Activated CD4-positive, alpha-beta memory T cell treated with anti-CD3 and anti-CD28 coated beads for 36 hours (primary cell): ENCODE results near the gene UBE2E1. TPM values are rescaled to one million over a fixed set of nuclear protein-coding genes. Genes with fewer than 3 reads are reported as not detected.
"Not testable (repeated sequence)": the region's sequence is repeated elsewhere in the genome, so short reads cannot be mapped to it uniquely, and the experiment has no call there.

Source experiments
- CTCF ChIA-PET: fragments of 350-600 bp; sonication (Branson Sonifier 250); formaldehyde crosslinking; loops from one replicate; lab custom pipeline; 2021; ENCODE audit warnings: antibody characterized with exemption, inconsistent platforms; lab: Charles Lee
- POLR2A ChIA-PET: fragments of 350-600 bp; sonication (Branson Sonifier 250); formaldehyde crosslinking; loops from one replicate; lab custom pipeline; 2021; ENCODE audit warnings: antibody characterized with exemption; lab: Charles Lee
- DNase-seq: peaks from one replicate; pipeline ENCODE4 v3.0.0-alpha.2; 2020
- H3K27ac Mint-ChIP-seq: one replicate; pipeline ENCODE4 v1.8.0; 2021; ENCODE audit warnings: mixed read lengths
- H3K27me3 Mint-ChIP-seq: one replicate; pipeline ENCODE4 v1.8.0; 2021; ENCODE audit warnings: mixed read lengths
- H3K36me3 Mint-ChIP-seq: one replicate; pipeline ENCODE4 v1.8.0; 2021; ENCODE audit warnings: mixed read lengths
- H3K4me1 Mint-ChIP-seq: one replicate; pipeline ENCODE4 v1.8.0; 2021; ENCODE audit warnings: low read depth, mixed read lengths
- H3K4me3 Mint-ChIP-seq: one replicate; pipeline ENCODE4 v1.8.0; 2021; ENCODE audit warnings: mild to moderate bottlenecking, mixed read lengths
- H3K9me3 Mint-ChIP-seq: one replicate; pipeline ENCODE4 v1.8.0; 2021; ENCODE audit warnings: mixed read lengths
- intact Hi-C: fragments of 100-400 bp; cut with micrococcal nuclease; formaldehyde crosslinking; loops from one replicate; pipeline ENCODE4 v1.15.1; 2023
- total RNA-seq, 2 experiments: library from RNA; stranded (reverse); gene quantifications; one replicate each; pipeline ENCODE4 v1.2.3, GENCODE V29; 2021

Gene UBE2E1
- total RNA-seq, 2 experiments from 2014 or later: 82.8 to 84.8 TPM

DNA sequence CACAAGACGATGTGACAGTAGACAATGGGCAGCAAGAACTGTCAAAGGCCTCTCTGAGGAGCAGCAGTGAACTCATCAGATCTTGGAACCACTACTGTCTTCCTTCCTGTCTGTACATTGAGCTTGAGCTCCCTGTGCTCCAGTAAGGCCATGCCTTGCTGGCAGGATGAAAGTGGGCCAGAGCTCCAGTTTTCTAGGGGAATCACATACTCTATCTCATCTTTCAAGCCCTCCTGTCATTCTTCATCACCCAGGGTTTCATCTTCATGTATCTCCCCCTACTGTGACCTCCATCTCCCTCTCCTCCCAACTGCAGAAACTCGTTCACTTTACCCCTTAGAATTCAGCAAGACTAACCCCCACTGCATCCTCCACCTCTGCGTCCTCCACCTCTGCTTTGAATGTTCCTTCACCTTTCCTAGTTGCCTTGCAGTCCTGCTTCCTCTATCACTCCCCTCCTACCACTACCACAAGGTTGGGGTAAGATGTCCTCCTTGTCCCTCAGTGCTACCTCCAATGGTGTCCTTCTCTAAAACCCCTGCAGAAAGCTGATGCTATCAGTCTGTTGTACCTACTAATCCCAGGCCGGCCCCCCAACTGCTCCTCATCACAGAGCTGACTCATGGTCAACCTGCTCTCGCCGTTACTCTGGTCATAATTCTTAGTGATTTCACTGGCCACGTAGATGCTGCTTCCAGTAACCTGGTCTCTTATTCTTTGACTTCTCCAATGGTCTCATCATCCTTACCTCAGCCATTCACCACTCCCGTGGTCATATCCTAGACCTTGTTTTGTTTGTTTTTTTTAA lies 88.7 kb downstream of the UBE2E1 start:
- ChIA-PET POLR2A (interaction anchor here (0.6 kb wide), 1 partner anchor 41 kb away, joined by 6 read pairs; no protein-coding TSS in a partner anchor), CTCF (interaction anchor here (0.6 kb wide), 1 partner anchor 238 kb away, joined by 3 read pairs; no protein-coding TSS in a partner anchor)
- H3K4me1 Mint-ChIP-seq: no peaks in the 10 kb centered on the region
- H3K9me3 Mint-ChIP-seq: no peaks in the 10 kb centered on the region
- no peaks in the 10 kb centered on the region for H3K27me3 Mint-ChIP-seq
- H3K36me3 Mint-ChIP-seq: peaks cover 12% of the 10 kb centered on the region
- H3K27ac Mint-ChIP-seq: no peak overlapping the region
- no peak for DNase-seq
- H3K4me3 Mint-ChIP-seq: no peak overlapping the region
- intact Hi-C loops: no loop called here

DNA sequence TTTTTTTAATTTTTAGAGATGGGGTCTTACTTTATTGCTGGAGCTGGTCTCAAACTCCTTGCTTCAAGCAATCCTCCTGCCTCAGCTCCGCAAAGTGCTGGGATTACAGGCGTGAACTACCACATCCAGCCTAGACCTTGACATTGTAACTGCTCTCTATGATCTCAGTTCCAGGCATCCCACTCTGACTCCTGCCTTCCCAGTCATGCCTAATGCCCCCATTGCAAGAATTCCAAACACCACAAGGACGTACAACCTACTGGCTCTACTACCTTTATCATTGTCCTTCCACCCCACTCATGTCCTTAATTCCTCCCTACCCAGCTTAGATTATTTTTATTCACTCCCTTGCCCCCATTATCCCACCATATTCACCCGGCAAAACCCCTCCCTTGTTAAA lies 89.4 kb downstream of the UBE2E1 start:
- H3K27ac Mint-ChIP-seq: no peak overlapping the region
- no peaks in the 10 kb centered on the region for H3K27me3 Mint-ChIP-seq
- no peak overlapping the region for H3K4me3 Mint-ChIP-seq
- H3K4me1 Mint-ChIP-seq: no peaks in the 10 kb centered on the region
- DNase-seq: no peak
- CTCF ChIA-PET: interaction anchor here (0.6 kb wide), 1 partner anchor 239 kb away, joined by 3 read pairs; no protein-coding TSS in a partner anchor
- no peaks in the 10 kb centered on the region for H3K9me3 Mint-ChIP-seq
- H3K36me3 Mint-ChIP-seq: peaks cover 12% of the 10 kb centered on the region
- POLR2A ChIA-PET: no interaction called here
- intact Hi-C loops: no loop called here

DNA sequence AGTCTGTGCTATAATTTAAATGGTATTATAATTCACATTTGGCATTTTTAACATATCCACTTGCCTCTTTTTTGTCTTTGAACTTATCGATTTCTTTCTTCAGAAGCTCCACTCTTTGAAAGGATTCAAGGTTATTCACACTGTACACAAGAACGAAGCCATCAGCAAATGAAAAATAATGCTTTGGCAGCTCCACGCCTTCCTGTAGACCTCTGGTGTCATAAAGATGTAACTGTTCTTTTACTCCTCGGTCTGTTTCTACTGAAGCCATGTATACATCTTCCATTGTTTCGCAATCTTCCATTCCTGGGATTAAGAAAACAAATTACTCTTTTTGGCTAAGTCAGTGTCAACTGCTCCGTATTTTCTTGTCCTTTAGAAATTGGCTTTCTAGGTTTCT lies 95.0 kb downstream of the UBE2E1 start:
- Mint-ChIP-seq H3K27me3 (no peaks in the 10 kb centered on the region), H3K36me3 (peaks cover 22% of the 10 kb centered on the region), H3K4me3 (no peak overlapping the region), H3K9me3 (no peaks in the 10 kb centered on the region), H3K4me1 (no peaks in the 10 kb centered on the region), H3K27ac (no peak overlapping the region)
- CTCF ChIA-PET: no interaction called here
- POLR2A ChIA-PET: no interaction called here
- intact Hi-C loops: no loop called here
- no peak for DNase-seq

DNA sequence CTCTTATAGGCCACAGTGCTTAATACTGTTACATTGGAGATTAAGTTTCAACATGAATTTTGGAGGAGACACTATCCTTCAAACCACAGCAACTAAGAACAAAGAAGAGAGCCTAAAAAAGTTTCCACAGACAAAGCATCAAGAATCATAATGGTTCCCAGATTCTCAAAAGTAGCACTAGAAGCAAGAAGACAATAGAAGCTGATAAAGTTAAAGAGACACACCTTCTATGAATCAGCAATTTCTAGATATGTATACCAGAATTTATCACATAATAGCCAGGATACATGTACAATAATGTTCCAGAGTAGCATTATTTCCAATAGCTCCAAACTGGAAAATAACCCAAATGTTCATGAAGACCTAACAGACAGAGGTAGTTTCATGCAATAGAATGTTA lies 98.8 kb downstream of the UBE2E1 start:
- H3K27me3 Mint-ChIP-seq: no peaks in the 10 kb centered on the region
- no peak overlapping the region for H3K27ac Mint-ChIP-seq

DNA sequence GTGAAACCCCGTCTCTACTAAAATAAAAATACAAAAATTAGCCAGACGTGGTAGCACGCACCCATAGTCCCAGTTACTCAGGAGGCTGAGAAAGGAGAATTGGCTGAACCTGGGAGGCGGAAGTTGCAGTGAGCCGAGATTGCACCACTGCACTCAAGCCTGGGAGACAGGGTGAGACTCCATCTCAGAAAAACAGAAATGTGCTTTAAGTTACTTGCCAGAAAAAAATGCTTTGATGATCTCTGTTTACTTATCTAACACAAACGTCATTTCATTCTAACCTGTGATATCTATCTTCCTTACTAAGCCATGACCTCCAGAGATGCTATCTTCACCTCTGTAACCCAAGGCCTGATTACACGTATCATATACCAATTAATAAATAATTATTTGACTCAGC lies 103.6 kb downstream of the UBE2E1 start:
- no peaks in the 10 kb centered on the region for H3K27me3 Mint-ChIP-seq
- intact Hi-C loops: no loop called here
- no peak overlapping the region for H3K4me3 Mint-ChIP-seq
- ChIA-PET POLR2A (no interaction called here), CTCF (interaction anchor here (1.0 kb wide), 1 partner anchor 21 kb away, joined by 4 read pairs; no protein-coding TSS in a partner anchor)
- H3K9me3 Mint-ChIP-seq: no peaks in the 10 kb centered on the region
- H3K4me1 Mint-ChIP-seq: peaks cover 6% of the 10 kb centered on the region
- H3K27ac Mint-ChIP-seq: no peak overlapping the region
- no peak for DNase-seq
- H3K36me3 Mint-ChIP-seq: peaks cover 4% of the 10 kb centered on the region

More for the DNA sequence above, 98.8 kb downstream of the UBE2E1 start:
- Mint-ChIP-seq H3K9me3 (no peaks in the 10 kb centered on the region), H3K4me1 (no peaks in the 10 kb centered on the region), H3K4me3 (no peak overlapping the region), H3K36me3 (peaks cover 12% of the 10 kb centered on the region)
- intact Hi-C loops: no loop called here
- POLR2A ChIA-PET: no interaction called here
- no peak for DNase-seq
- CTCF ChIA-PET: no interaction called here

DNA sequence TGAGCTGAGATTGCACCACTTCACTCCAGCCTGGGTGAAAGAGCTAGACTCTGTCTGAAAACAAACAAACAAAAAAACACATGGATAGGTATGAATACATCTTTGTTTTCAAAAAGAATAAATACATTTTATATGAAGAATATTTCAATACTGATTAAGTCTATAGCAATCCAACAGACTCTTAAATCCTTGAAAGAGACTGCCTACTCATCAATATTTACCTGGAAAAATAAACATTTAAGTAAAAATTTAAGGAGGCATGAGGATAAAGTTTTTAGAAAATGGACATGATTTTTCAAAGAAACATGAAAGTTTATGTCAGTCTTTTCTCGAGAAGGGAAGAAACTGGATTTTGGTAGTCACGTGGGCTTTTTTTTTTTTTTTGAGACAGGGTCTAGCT lies 105.6 kb downstream of the UBE2E1 start:
- POLR2A ChIA-PET: no interaction called here

DNA sequence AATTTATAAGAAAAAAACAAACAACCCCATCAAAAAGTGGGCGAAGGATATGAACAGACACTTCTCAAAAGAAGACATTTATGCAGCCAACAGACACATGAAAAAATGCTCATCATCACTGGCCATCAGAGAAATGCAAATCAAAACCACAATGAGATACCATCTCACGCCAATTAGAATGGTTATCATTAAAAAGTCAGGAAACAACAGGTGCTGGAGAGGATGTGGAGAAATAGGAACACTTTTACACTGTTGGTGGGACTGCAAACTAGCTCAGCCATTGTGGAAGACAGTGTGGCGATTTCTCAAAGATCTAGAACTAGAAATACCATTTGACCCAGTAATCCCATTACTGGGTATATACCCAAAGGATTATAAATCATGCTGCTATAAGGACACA lies 106.6 kb downstream of the UBE2E1 start:
- H3K27ac Mint-ChIP-seq, H3K9me3 Mint-ChIP-seq, H3K4me3 Mint-ChIP-seq, CTCF ChIA-PET, H3K36me3 Mint-ChIP-seq, H3K27me3 Mint-ChIP-seq, POLR2A ChIA-PET, intact Hi-C loops, DNase-seq: not testable (repeated sequence)
- peaks cover 26% of the 10 kb centered on the region for H3K4me1 Mint-ChIP-seq

More for the DNA sequence above, 105.6 kb downstream of the UBE2E1 start:
- Mint-ChIP-seq H3K27ac (no peak overlapping the region), H3K9me3 (no peaks in the 10 kb centered on the region), H3K4me1 (peaks cover 25% of the 10 kb centered on the region), H3K4me3 (no peak overlapping the region), H3K27me3 (peaks cover 4% of the 10 kb centered on the region), H3K36me3 (peaks cover 3% of the 10 kb centered on the region)
- CTCF ChIA-PET: no interaction called here
- intact Hi-C loops: no loop called here
- no peak for DNase-seq

DNA sequence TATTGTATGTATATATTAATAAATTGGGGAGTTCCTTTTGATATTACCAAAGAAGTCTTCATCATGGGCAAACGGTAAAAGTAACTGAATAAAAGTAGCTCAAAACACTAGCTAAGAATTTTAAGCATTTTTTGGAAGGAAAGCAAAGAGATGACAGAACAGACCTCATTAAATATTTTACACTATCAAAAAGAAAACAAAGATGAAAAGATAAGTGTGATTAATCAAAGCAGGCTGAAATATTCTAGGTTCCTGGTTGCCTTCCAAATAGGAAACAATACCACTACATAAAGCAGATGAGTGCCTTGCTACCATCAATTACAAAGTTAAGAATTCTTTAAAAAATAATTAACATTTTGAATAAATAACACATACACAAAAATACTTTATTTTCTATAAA lies 107.4 kb downstream of the UBE2E1 start:
- POLR2A ChIA-PET: no interaction called here
- intact Hi-C loops: no loop called here
- no peak overlapping the region for H3K27ac Mint-ChIP-seq
- peaks cover 6% of the 10 kb centered on the region for H3K27me3 Mint-ChIP-seq
- H3K36me3 Mint-ChIP-seq: peaks cover 17% of the 10 kb centered on the region
- CTCF ChIA-PET: no interaction called here
- DNase-seq: no peak
- no peak overlapping the region for H3K4me3 Mint-ChIP-seq
- H3K9me3 Mint-ChIP-seq: no peaks in the 10 kb centered on the region
- peaks cover 28% of the 10 kb centered on the region for H3K4me1 Mint-ChIP-seq

DNA sequence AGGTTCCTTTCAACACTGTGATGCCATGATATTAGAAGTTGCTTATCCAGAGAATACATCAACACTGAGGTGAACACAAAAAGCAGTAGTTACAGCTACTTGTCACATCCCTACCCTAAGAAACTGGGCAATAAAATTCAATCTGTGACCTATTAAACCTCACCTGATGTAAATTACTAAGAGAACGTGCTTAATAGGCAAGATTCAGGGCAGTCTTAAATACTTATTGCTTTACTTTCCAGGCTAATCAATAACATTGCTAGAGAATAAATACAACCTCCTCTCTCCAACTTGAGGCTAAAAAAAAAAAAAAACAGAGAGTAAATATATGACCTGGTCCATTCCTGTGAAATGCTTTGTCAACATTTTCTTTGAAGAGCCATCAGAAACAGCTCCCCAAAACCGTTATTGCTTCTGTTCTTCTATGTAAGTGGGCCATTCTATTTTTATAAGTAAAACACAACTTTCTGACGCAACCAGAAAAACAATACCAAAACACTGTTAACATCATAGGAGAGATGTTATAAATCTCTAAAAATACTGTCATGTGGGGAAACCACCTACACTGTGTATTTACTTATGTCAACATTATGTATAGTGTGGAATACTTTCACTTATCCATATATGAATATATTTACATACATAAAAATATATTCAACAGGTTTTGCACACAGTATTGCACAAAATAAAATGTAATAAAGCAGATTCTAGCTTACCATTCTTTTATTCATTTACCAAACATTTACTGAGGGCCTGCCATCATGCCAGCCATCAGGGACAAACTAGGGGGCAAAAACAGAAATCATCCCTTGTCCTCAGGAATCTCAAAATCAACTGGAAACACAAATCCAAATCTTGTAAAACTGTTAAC lies 108.4 kb downstream of the UBE2E1 start:
- Mint-ChIP-seq H3K4me3 (no peak overlapping the region), H3K9me3 (no peaks in the 10 kb centered on the region), H3K36me3 (peaks cover 26% of the 10 kb centered on the region), H3K27me3 (peaks cover 6% of the 10 kb centered on the region), H3K4me1 (peaks cover 36% of the 10 kb centered on the region), H3K27ac (no peak overlapping the region)
- no peak for DNase-seq
- ChIA-PET POLR2A (interaction anchor here (0.6 to 0.7 kb wide), 2 partner anchors 11 to 60 kb away, joined by 3 read pairs; no protein-coding TSS in a partner anchor), CTCF (interaction anchor here (1.0 kb wide), 1 partner anchor 80 kb away, joined by 3 read pairs; no protein-coding TSS in a partner anchor)
- intact Hi-C loops: no loop called here

DNA sequence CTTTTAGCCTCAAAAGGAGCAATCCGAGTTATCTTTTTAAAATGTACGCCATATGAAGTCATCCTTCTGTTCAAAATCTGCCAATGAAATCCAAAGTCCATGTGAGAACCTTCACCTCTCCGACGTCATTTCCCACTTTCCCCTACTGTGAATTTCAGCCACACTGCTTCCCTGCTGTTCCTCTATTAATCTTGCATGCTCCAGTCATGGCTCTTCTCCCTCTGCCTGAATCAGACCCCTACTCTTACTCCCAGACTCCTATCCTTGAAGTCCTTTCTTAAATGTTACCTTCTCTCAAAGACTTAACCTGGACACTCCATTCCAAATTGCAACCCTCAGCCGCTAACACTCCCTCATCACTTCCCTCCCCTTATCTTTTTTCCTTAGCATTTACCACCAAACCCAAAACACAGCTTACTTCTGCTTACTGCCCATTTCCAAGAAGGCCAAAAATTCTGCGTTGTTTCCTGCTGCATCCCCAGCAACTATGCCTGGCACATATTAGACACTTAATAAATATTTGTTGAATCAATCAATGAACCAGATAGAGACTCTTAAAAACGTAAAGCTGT lies 109.9 kb downstream of the UBE2E1 start:
- Mint-ChIP-seq H3K9me3 (no peaks in the 10 kb centered on the region), H3K4me3 (peak overlapping the region; percentile 98), H3K27me3 (peaks cover 6% of the 10 kb centered on the region), H3K27ac (no peak overlapping the region), H3K36me3 (peaks cover 39% of the 10 kb centered on the region), H3K4me1 (peaks cover 51% of the 10 kb centered on the region)
- intact Hi-C loops: loop anchor here (2.0 to 5.0 kb wide), 2 partner anchors 105 to 1867 kb away; partner anchors contain the start of gene NGLY1
- no peak for DNase-seq
- POLR2A ChIA-PET: interaction anchor here (2.0 to 2.9 kb wide), 3 partner anchors 31 to 107 kb away, joined by 8 to 31 read pairs (median 21); no protein-coding TSS in a partner anchor
- CTCF ChIA-PET: interaction anchor here (1.2 to 1.8 kb wide), 2 partner anchors 27 to 40 kb away, joined by 6 to 8 read pairs; no protein-coding TSS in a partner anchor

DNA sequence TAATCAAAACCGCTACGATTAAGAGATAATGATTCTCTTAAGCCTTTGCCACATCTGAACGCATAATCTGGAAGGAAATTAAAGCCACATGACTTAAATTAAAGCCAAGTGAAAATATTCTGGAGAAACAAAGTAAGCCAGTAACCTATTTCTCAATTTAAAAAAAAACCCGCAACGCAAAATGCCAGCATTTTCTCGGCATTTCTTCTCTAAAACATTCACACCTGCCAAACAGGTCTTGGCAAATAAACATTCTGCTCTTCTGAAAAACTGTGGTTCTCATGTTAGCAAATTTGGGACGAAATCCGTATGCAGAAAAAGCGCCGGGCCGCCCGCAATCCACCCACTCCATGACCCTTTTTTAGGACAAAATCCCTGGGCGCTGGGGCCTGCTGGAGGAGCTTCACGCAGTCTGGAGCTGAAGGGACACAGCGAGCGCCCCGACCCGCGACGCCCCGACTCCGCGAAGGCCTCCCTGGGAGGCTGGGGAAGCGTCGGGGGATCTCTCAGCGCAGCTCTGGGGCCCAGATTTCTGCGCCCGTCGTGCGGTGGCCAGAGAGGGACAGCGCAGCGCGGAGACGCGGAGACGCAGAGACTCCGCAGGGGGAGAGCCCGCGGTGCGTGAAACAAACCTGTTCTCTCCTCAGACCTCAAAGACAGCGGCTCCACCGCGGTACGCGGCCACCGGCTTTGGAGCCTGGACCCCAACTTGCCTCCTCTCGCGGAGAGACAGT lies 110.6 kb downstream of the UBE2E1 start:
- intact Hi-C loops: loop anchor here (2.0 to 5.0 kb wide), 2 partner anchors 106 to 1866 kb away; partner anchors contain the start of gene NGLY1
- peak overlapping the region; percentile 98 for H3K4me3 Mint-ChIP-seq
- peaks cover 51% of the 10 kb centered on the region for H3K4me1 Mint-ChIP-seq
- peaks cover 6% of the 10 kb centered on the region for H3K27me3 Mint-ChIP-seq
- H3K9me3 Mint-ChIP-seq: no peaks in the 10 kb centered on the region
- POLR2A ChIA-PET: interaction anchor here (0.8 to 3.2 kb wide), 15 partner anchors 9 to 107 kb away, joined by 3 to 31 read pairs (median 5); no protein-coding TSS in a partner anchor
- no peak for DNase-seq
- peak overlapping the region; percentile 100 for H3K27ac Mint-ChIP-seq
- H3K36me3 Mint-ChIP-seq: peaks cover 44% of the 10 kb centered on the region
- CTCF ChIA-PET: interaction anchor here (1.2 to 1.8 kb wide), 2 partner anchors 27 to 39 kb away, joined by 6 to 8 read pairs; no protein-coding TSS in a partner anchor
